Fibroblast of lung (primary cell): ENCODE data around the gene EDARADD.

Experiments used
- EZH2 ChIP-seq: IDR thresholded peaks from 2 replicates; pipeline ENCODE4 v1.5.1; 2012; ENCODE audit warnings: low read length, control low read depth, mild to moderate bottlenecking; ENCODE audit errors: missing control alignments
- TF ChIP-seq, protein P1 (sequence below), 2 donors: IDR thresholded peaks in 1 of 2; conservative IDR thresholded peaks in 1 of 2; 1 replicate in 1 of 2; 2 replicates in 1 of 2; pipeline ENCODE4 v1.5.1; 2011 to 2012; ENCODE audit warnings: low read length in 2 of 2, control low read depth in 1 of 2, inconsistent platforms in 1 of 2, low read depth in 1 of 2, mild to moderate bottlenecking in 1 of 2

DNA sequence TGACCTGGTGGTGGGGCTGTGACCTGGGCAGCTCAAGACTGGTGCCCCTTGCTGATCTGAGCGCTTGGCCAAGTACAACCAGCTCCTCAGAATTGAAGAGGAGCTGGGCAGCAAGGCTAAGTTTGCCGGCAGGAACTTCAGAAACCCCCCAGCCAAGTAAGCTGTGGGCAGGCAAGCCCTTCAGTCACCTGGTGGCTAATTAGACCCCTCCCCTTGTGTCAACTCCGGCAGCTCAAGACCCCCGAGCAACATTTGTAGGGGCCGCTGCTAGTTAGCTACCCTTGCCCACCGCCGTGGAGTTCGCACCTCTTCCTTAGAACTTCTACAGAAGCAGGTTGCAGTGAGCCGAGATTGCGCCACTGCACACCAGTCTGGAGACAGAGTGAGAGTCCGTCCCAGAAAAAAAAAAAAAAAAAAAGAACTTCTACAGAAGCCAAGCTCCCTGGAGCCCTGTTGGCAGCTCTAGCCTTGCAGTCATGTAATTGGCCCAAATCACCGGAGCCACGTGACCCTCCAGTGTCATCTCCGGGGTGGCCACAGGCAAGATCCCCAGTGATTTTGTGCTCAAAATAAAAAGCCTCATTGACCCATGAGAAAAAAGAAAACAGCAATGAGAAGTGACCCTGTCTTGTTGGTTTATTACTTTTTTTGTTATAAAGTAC lies 90.4 kb downstream of the EDARADD start:
- TF ChIP-seq, protein P1, sequence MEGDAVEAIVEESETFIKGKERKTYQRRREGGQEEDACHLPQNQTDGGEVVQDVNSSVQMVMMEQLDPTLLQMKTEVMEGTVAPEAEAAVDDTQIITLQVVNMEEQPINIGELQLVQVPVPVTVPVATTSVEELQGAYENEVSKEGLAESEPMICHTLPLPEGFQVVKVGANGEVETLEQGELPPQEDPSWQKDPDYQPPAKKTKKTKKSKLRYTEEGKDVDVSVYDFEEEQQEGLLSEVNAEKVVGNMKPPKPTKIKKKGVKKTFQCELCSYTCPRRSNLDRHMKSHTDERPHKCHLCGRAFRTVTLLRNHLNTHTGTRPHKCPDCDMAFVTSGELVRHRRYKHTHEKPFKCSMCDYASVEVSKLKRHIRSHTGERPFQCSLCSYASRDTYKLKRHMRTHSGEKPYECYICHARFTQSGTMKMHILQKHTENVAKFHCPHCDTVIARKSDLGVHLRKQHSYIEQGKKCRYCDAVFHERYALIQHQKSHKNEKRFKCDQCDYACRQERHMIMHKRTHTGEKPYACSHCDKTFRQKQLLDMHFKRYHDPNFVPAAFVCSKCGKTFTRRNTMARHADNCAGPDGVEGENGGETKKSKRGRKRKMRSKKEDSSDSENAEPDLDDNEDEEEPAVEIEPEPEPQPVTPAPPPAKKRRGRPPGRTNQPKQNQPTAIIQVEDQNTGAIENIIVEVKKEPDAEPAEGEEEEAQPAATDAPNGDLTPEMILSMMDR (conservative IDR thresholded peaks at IDR 0.05 in 1 of 2, IDR thresholded peaks at IDR 0.05 in 1 of 2; ENCODE audit: low read depth in 1 of 2, low read length in 2 of 2), result no peak
- no peak for TF ChIP-seq EZH2
